GM12892 (cell line): Measurements from ENCODE around the gene PEX14.
A peak's percentile ranks its signal among the peaks of the same experiment; 100 is the strongest.

ENCODE experiments used
- DNase-seq: peaks from one replicate; pipeline ENCODE4 v3.0.0; 2011; ENCODE audit not compliant: insufficient read length
- FAIRE-seq: peaks from 2 replicates; lab custom pipeline; 2011; peaks lifted over from hg19 to GRCh38; lab: Jason Lieb, UNC
- POLR2A ChIP-seq: IDR thresholded peaks from 2 replicates; pipeline ENCODE4 v1.6.1; 2011; ENCODE audit warnings: low read depth, low read length, control low read depth
- POLR2AphosphoS5 ChIP-seq: IDR thresholded peaks from 2 replicates; pipeline ENCODE4 v1.6.1; 2011; ENCODE audit warnings: low read depth, low read length, control low read depth
- TAF1 ChIP-seq: IDR thresholded peaks from 2 replicates; pipeline ENCODE4 v1.6.1; 2011; ENCODE audit warnings: low read depth, mild to moderate bottlenecking, control low read depth, low read length, borderline replicate concordance

Gene PEX14

GRCh38 chr1:10480614-10481013 lies 5.9 kb downstream of the PEX14 start:
- TF ChIP-seq POLR2A (no peak), TAF1 (no peak), POLR2AphosphoS5 (no peak)
- DNase-seq (no peak), FAIRE-seq (no peak)

GRCh38 chr1:10484521-10484920 lies 9.8 kb downstream of the PEX14 start:
- DNase-seq (no peak), FAIRE-seq (peak; percentile 42)
- TF ChIP-seq POLR2AphosphoS5 (no peak), TAF1 (no peak)

GRCh38 chr1:10489291-10490055 lies 14.7 kb downstream of the PEX14 start:
- FAIRE-seq: no peak
- DNase-seq: no peak
- TF ChIP-seq POLR2AphosphoS5: no peak
- no peak for TF ChIP-seq POLR2A
- no peak for TF ChIP-seq TAF1

GRCh38 chr1:10490286-10490970 lies 15.7 kb downstream of the PEX14 start:
- no peak for TF ChIP-seq TAF1
- no peak for TF ChIP-seq POLR2A
- no peak for TF ChIP-seq POLR2AphosphoS5
- FAIRE-seq: peak; percentile 48
- DNase-seq: no peak

- FAIRE-seq: no peak
- TF ChIP-seq TAF1 (no peak), POLR2AphosphoS5 (no peak), POLR2A (no peak)
- no peak for DNase-seq
Observed at GRCh38 chr1:10494418-10494753, 19.6 kb downstream of the PEX14 start.

- peak; percentile 62 for DNase-seq
- peak; percentile 87 for FAIRE-seq
Observed at GRCh38 chr1:10494754-10495474, 20.2 kb downstream of the PEX14 start.

GRCh38 chr1:10495475-10495817 lies 20.7 kb downstream of the PEX14 start:
- no peak for FAIRE-seq
- TF ChIP-seq POLR2AphosphoS5 (no peak), POLR2A (no peak), TAF1 (no peak)
- no peak for DNase-seq

More at GRCh38 chr1:10494754-10495474, 20.2 kb downstream of the PEX14 start:
- no peak for TF ChIP-seq POLR2AphosphoS5
- no peak for TF ChIP-seq POLR2A
- no peak for TF ChIP-seq TAF1

GRCh38 chr1:10495952-10496351 lies 21.2 kb downstream of the PEX14 start:
- no peak for TF ChIP-seq POLR2AphosphoS5
- DNase-seq: no peak

GRCh38 chr1:10497109-10497508 lies 22.4 kb downstream of the PEX14 start:
- no peak for FAIRE-seq
- TF ChIP-seq POLR2AphosphoS5 (no peak), POLR2A (no peak), TAF1 (no peak)
- DNase-seq: no peak

More at GRCh38 chr1:10495952-10496351, 21.2 kb downstream of the PEX14 start:
- FAIRE-seq: no peak

- TF ChIP-seq POLR2A (no peak), TAF1 (no peak), POLR2AphosphoS5 (no peak)
- DNase-seq (no peak), FAIRE-seq (no peak)
Observed at GRCh38 chr1:10498231-10498630, 23.5 kb downstream of the PEX14 start.

- no peak for FAIRE-seq
- no peak for DNase-seq
Observed at GRCh38 chr1:10502206-10502605, 27.5 kb downstream of the PEX14 start.

More at GRCh38 chr1:10502206-10502605, 27.5 kb downstream of the PEX14 start:
- no peak for TF ChIP-seq POLR2AphosphoS5
- no peak for TF ChIP-seq TAF1
- TF ChIP-seq POLR2A: no peak
